ENCODE measurements around the gene REG1B.

REG1B gene

DNA sequence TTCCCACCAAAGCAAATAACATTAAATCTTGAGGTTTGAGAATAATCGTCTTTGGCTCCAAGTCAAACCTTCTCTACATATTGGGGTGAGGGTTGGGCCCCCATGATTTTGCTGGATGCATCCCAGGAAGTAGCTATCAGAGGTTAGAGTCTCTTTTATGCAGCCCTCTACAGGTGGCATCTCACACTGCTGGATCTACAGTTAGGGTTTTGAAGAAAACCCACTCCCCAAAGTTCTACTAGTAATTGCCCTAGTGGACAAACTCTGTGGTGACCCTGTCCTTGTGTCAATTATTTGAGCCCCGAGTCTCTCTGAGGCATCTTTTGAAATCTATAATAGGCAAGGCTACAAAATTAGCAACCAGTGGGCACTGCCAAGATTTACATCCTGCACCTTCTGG, 17.5 kb upstream of the REG1B start:
- POLR2A ChIA-PET (ENCODE audit: low non-redundant PET): no interaction called here
- DNase-seq (ENCODE audit: low spot score): no peak
- CTCF ChIA-PET: interaction anchor here (0.5 kb wide), 1 partner anchor 16 kb away, joined by 6 read pairs; no protein-coding TSS in a partner anchor

DNA sequence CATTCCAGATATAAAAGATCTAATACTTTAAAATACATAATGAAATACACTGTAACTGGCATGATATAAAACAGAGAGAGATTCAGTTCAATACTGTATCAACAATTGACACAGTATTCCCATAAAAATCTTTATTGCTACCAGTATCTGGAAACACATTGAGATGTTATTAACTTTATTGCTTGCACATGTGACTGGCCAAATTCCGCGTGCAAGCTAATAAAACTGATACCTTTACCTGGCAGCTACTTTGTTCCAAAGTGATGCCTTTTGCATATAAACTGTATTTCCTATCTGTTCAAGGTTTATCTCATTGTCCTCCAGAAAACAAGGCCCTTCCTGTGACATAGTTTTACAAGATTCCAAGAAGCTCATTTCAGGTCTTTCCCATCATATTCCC, 15.4 kb upstream of the REG1B start:
- TF ChIP-seq, protein P1, sequence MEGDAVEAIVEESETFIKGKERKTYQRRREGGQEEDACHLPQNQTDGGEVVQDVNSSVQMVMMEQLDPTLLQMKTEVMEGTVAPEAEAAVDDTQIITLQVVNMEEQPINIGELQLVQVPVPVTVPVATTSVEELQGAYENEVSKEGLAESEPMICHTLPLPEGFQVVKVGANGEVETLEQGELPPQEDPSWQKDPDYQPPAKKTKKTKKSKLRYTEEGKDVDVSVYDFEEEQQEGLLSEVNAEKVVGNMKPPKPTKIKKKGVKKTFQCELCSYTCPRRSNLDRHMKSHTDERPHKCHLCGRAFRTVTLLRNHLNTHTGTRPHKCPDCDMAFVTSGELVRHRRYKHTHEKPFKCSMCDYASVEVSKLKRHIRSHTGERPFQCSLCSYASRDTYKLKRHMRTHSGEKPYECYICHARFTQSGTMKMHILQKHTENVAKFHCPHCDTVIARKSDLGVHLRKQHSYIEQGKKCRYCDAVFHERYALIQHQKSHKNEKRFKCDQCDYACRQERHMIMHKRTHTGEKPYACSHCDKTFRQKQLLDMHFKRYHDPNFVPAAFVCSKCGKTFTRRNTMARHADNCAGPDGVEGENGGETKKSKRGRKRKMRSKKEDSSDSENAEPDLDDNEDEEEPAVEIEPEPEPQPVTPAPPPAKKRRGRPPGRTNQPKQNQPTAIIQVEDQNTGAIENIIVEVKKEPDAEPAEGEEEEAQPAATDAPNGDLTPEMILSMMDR (conservative IDR thresholded peaks at IDR 0.05; ENCODE audit: low read depth): no peak
- CTCF ChIA-PET: interaction anchor here (0.5 kb wide), 1 partner anchor 538 kb away, joined by 3 read pairs; no protein-coding TSS in a partner anchor
- POLR2A ChIA-PET (ENCODE audit: low non-redundant PET): no interaction called here
- H3K27ac ChIP-seq: no peak overlapping the region
- DNase-seq (ENCODE audit: low spot score): no peak

More for the DNA sequence above, 17.5 kb upstream of the REG1B start:
- TF ChIP-seq, protein P1 (conservative IDR thresholded peaks at IDR 0.05; ENCODE audit: low read depth): no peak
- no peak overlapping the region for H3K27ac ChIP-seq

DNA sequence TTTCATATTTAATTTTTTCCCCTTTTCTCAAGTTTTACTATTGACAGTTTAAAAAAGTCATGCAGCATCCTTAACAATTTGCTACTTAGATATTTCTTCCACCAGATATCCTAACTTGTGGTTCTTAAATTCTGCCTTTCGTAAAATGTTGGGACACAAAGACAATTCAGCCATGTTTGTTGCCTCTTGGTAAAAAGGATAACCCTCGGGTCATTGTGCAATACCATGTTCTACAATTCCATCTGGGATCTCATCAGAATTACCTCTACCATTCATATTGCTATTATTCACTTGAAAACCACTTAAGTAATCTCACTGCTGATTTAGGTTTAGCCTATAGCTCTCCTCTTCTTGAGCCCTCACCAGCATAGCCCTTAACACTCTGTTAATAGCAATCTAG, 13.2 kb upstream of the REG1B start:
- no peak overlapping the region for H3K27ac ChIP-seq
- CTCF ChIA-PET: no interaction called here
- TF ChIP-seq, protein P1 (conservative IDR thresholded peaks at IDR 0.05; ENCODE audit: low read depth): no peak
- POLR2A ChIA-PET (ENCODE audit: low non-redundant PET): no interaction called here
- no peak for DNase-seq (ENCODE audit: low spot score)

DNA sequence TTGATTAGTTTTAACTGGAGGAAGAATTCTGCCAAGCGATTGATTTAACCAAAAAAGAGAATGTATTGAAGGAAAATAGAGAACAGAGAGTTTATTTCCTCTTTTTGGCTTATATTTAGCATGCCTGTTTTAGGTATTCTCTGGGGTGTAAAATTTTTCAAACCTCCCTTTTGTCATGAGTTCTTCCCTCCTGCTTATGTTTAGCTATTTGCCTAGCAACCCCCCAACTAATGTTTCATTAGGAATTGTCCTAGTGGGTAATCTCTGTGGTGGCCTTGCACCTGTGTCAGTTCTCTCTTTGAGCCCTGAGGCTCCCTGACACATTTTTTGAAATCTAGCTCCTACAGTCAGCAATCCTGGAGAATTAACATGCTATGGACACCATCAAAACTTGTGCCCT, 12.5 kb upstream of the REG1B start:
- no peak overlapping the region for H3K27ac ChIP-seq
- ChIA-PET CTCF (no interaction called here), POLR2A (ENCODE audit: low non-redundant PET) (no interaction called here)
- TF ChIP-seq, protein P1 (conservative IDR thresholded peaks at IDR 0.05; ENCODE audit: low read depth): no peak
- DNase-seq (ENCODE audit: low spot score): no peak

DNA sequence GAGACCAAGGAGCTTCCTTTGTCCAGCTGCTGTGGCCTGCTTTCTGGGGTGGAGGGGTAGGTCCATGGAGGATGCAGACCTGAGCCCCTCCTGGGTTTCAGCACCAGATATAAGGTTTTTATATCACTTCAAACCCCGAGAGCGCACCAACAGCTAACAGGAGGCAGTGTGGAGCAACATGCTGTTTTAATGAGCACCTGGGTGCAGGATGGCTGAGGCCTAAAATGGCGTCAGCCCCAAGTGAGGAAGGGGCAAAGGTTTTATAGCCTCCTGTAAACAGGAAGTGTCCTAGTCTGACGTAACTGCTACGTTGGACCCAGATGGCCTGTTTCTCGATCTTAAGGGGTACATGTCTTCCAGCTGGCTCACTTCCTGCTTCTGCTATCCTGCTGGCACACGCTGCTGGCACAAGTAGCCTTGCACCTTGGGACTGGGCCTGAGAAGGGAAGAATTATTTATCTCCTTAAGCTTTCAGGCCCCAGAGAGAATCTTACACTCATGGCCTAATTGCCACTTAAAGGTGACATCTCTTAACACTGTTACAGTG, 11.4 kb upstream of the REG1B start:
- ChIA-PET POLR2A (ENCODE audit: low non-redundant PET) (no interaction called here), CTCF (no interaction called here)
- H3K27ac ChIP-seq: no peak overlapping the region

DNA sequence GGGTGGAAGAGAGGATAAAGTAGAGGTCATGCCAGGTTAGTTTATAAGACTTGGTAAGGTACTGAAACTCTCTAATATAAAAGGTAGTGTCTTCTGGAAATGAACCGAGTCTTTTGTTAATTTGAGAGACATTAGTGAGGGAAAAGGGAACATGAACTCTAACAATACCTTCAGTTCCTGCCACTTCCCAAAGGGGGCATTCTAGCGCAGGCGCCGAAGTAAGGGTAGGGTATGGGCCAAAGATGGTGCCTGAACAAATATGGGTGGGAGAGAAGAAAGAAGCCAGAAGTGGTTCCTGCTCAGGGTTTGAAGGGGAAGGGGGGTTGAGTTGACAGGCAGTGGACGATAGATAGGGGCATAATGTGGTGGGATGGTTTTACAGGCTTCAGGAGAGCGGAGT, 10.1 kb upstream of the REG1B start:
- H3K27ac ChIP-seq: no peak overlapping the region
- POLR2A ChIA-PET (ENCODE audit: low non-redundant PET): no interaction called here
- TF ChIP-seq, protein P1 (conservative IDR thresholded peaks at IDR 0.05; ENCODE audit: low read depth): no peak
- DNase-seq (ENCODE audit: low spot score): no peak
- CTCF ChIA-PET: no interaction called here

More for the DNA sequence above, 11.4 kb upstream of the REG1B start:
- TF ChIP-seq, protein P1 (conservative IDR thresholded peaks at IDR 0.05; ENCODE audit: low read depth): no peak
- DNase-seq (ENCODE audit: low spot score): no peak

All from RWPE1 (cell line).